Aorta (tissue), 5 donors: ENCODE data around the gene NMBR. TPM values are rescaled to one million over a fixed set of nuclear protein-coding genes. Genes with fewer than 3 reads are reported as not detected.
"Not testable (repeated sequence)": the region's sequence is repeated elsewhere in the genome, so short reads cannot be mapped to it uniquely, and the experiment has no call there.

Experiments
- ATAC-seq: fragments of 200-7000 bp; cut with Tn5 transposase; one replicate; pipeline ENCODE4 v1.9.1; 2022; ENCODE audit warnings: moderate library complexity; ENCODE audit not compliant: low FRiP score
- DNase-seq, 2 donors: peaks; one replicate each; pipeline ENCODE4 v3.0.0-alpha.2; 2020
- H3K27ac ChIP-seq, 2 donors: one replicate each; pipeline ENCODE4 v1.5.1; 2013; ENCODE audit warnings: low read length in 2 of 2, mild to moderate bottlenecking in 2 of 2, moderate library complexity in 2 of 2, control low read depth in 1 of 2, inconsistent platforms in 1 of 2, low read depth in 1 of 2
- H3K27me3 ChIP-seq, 2 donors: one replicate each; pipeline ENCODE4 v1.6.1; 2013; ENCODE audit warnings: control low read depth in 1 of 2, low read length in 1 of 2, mild to moderate bottlenecking in 1 of 2, moderate library complexity in 1 of 2; ENCODE audit not compliant: insufficient read depth in 2 of 2, control insufficient read depth in 1 of 2
- H3K36me3 ChIP-seq, 2 donors: one replicate each; pipeline ENCODE4 v1.6.1; 2013; ENCODE audit warnings: control low read depth in 1 of 2, low read length in 1 of 2, mild to moderate bottlenecking in 1 of 2; ENCODE audit not compliant: insufficient read depth in 2 of 2, control insufficient read depth in 1 of 2
- H3K4me1 ChIP-seq, 2 donors: one replicate each; pipeline ENCODE4 v1.6.1; 2013; ENCODE audit warnings: low read length in 2 of 2, control low read depth in 1 of 2, mild to moderate bottlenecking in 1 of 2, moderate library complexity in 1 of 2; ENCODE audit not compliant: insufficient read depth in 2 of 2, control insufficient read depth in 1 of 2
- H3K4me3 ChIP-seq, 2 donors: one replicate each; pipeline ENCODE4 v1.5.1; 2013; ENCODE audit warnings: low read length in 2 of 2, control low read depth in 1 of 2, mild to moderate bottlenecking in 1 of 2
- H3K9me3 ChIP-seq: one replicate; pipeline ENCODE4 v1.6.1; 2013; ENCODE audit warnings: mild to moderate bottlenecking, low read length; ENCODE audit not compliant: control insufficient read depth
- WGBS, 2 donors: extraction: QIAGEN DNeasy Blood & Tissue Kit; methylation state at CpG; one replicate each; pipeline ENCODE4 v1.1.7; 2013; 5-methylcytosine and 5-hydroxymethylcytosine counted together
- intact Hi-C, 2 donors: fragments of 100-400 bp; cut with DNase I; formaldehyde crosslinking; loops; one replicate each; pipeline versions ENCODE4 v1.14.2 to v1.15.0; 2022
- polyA plus RNA-seq, 2 donors: library from polyadenylated mRNA; stranded (reverse); fragments of 200-250 nt; gene quantifications; one replicate each; pipeline ENCODE4 v1.2.3, GENCODE V29; 2013
- total RNA-seq, 2 donors: library from RNA; stranded (reverse); fragmentation: NEBNext Ultra II Directional; extraction: Animal tissue kit (Norgen Biotek cat#: 25700); gene quantifications; one replicate each; pipeline ENCODE4 v1.2.1, GENCODE V29; 2021
- donor health status: healthy with polysubstance abuse.
- donor health status: Bipolar disorder and iron deficiency.
- donor health status: DM: no; HTN: no; CAD: no.
- donor health status: DM: no; HTN: no; CAD: no.
- donor health status: DM: yes; HTN: yes; CAD: no.

Gene NMBR
- total and polyA plus RNA-seq, 4 donors: 0.45 TPM; not detected in 3

DNA sequence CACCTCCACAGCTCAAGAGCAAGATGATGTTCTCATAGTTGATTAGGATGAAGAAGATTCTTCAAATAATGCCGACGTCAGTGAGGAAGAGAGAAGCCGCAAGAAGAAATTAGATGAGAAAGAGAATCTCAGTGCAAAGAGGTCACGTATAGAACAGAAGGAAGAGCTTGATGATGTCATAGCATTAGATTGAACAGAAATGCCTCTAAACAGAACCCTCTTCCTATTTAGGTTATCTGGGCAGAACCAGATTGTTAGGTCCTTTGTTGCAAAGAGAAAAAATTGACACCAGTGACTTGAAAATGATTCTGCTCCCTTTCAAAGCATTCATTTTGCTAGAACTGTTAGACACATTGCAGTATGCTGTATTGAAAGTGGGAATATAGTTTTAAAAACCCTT, 84.1 kb downstream of the NMBR start:
- 85 to 86% methylated on average over 4 of the region's 4 CpGs for WGBS, 2 donors
- DNase-seq, H3K27ac ChIP-seq, ATAC-seq, H3K36me3 ChIP-seq, H3K27me3 ChIP-seq, H3K4me1 ChIP-seq, H3K4me3 ChIP-seq, H3K9me3 ChIP-seq, intact Hi-C loops: not testable (repeated sequence)

DNA sequence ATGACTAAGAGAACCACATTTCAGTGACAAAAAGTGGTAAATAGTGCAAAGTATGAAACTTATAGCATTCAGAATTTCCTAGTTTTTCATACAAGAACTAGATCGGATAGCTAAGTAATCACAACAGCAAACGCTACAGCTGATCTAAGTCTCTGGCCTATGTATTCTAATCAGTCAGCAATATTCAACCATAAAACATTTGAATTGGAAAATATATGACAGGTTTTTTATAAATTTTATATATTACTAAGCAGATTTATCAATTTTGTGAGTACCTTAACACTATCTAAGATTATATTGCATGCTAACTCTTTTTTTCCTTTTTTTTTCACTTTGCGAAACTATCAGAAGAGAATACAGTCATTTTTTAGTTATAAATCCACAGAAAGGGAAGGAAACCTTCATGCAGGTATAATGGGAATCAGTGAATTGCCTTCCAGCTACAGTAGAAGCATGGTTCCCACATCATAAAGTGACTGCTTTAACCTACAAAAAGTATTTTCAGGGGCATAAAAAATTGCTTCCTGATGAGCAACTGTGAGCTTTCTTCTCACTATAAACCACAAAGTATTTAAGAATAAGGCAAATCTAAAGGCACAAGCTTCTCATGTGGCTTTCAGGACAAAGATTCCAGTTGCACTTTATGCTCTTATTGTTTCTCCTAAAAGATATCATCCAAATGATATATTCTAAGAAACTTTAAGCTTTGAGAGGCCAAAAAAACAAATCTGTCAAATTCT, 88.2 kb downstream of the NMBR start:
- no peaks in the 10 kb centered on the region for H3K36me3 ChIP-seq
- H3K27ac ChIP-seq: no peak overlapping the region
- ATAC-seq (no peak), DNase-seq (no peak)
- H3K4me1 ChIP-seq: no peaks in the 10 kb centered on the region
- H3K4me3 ChIP-seq: no peak overlapping the region
- intact Hi-C loops: no loop called here
- 70 to 71% methylated on average over 3 of the region's 3 CpGs for WGBS, 2 donors
- H3K27me3 ChIP-seq: no peaks in the 10 kb centered on the region
- no peaks in the 10 kb centered on the region for H3K9me3 ChIP-seq

DNA sequence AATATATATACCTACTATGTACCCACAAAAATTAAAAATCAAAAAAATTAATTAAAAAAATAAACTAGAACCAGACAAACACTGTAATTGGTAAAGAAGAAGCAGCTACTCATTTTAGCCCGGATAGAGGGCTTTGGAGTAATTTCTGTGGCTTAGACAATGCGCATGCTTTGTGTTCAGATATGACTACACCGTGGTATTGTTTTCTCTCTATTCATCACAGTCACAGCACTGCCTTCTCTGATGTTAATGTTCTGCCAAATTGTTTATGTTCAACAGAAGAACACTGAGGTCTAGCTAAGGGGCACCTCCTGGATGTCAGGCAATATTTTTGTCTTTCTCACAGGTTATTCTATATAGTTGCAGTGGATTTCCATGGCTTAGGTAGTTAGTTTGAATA, 91.7 kb downstream of the NMBR start:
- H3K4me1 ChIP-seq: no peaks in the 10 kb centered on the region
- WGBS, 2 donors: 63 to 69% methylated on average over 3 of the region's 3 CpGs
- no peak overlapping the region for H3K4me3 ChIP-seq
- no peaks in the 10 kb centered on the region for H3K9me3 ChIP-seq
- ATAC-seq (no peak), DNase-seq (no peak)
- no peaks in the 10 kb centered on the region for H3K36me3 ChIP-seq
- no peak overlapping the region for H3K27ac ChIP-seq
- no peaks in the 10 kb centered on the region for H3K27me3 ChIP-seq
- intact Hi-C loops: no loop called here

DNA sequence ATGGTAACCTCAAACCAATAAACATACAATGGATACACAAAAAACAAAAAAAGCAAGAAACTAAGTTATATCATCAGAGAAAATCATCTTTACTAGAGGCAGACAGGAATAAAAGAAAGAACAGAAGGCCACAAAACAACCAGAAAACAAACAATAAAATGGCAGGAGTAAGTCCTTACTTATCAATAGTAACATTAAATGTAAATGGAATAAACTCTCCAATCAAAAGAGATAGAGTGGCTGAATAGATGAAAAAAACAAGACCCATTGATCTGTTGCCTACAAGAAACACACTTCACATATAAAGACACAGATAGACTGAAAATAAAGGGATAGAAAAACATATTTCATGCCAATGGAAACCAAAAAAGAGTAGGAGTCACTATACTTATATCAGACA, 95.5 kb downstream of the NMBR start:
- Histone ChIP-seq H3K27ac (no peak overlapping the region), H3K9me3 (no peaks in the 10 kb centered on the region), H3K4me3 (no peak overlapping the region), H3K36me3 (no peaks in the 10 kb centered on the region), H3K4me1 (no peaks in the 10 kb centered on the region), H3K27me3 (no peaks in the 10 kb centered on the region)
- ATAC-seq: no peak
- intact Hi-C loops: no loop called here
- no peak for DNase-seq

DNA sequence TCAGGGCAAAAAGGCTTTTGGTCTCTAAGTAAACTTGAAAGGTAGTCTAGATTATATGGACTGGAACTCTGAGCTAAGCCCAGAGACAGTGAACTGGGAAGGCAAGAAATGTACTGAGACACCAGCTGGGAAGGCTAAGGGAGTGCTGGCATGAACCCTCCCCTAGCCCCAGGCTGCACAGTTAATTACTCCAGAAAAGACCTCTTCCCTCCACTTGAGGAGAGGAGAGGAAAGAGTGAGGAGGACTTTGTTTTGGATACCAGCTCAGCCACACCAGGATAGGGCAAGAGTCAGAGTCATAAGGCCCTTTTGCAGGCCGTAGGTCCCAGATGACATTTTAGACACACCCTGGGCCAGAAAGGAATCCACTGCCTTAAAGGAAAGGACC, 98.3 kb downstream of the NMBR start:
- intact Hi-C loops: no loop called here
- Histone ChIP-seq H3K4me3 (no peak overlapping the region), H3K27me3 (no peaks in the 10 kb centered on the region), H3K4me1 (no peaks in the 10 kb centered on the region), H3K9me3 (no peaks in the 10 kb centered on the region), H3K27ac (no peak overlapping the region), H3K36me3 (no peaks in the 10 kb centered on the region)
- DNase-seq (no peak), ATAC-seq (no peak)
- 78 to 88% methylated on average over 1 of the region's 1 CpG for WGBS, 2 donors

DNA sequence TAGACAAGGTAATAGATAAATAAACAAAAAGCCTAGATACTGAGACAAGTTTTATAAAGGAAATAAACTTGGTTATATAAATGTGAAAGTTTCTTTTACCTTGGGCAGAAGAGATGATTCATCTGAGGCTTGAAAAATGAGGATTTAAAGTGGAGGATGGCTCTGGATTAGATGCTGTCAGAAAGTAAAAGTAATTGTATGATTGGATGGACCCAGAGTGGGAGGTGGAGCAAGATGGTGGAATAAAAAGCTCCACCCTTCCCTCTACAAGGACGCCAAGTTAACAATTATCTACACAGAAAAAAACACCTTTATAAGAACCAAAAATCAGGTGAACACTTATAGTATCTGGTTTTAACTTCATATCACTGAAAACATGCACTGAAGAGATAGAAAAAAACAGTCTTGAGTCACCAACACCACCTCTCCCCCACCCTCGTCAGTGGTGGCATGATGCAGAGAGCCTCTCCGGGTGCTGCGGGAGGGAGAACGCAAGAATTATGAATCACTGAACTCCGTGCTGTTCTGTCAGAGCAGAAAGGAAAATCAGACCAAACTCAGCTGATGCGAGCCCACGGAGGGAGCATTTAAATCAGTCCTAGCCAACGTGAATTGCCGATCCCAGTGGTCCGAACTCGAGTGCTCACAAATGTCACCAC, 98.9 kb downstream of the NMBR start:
- Histone ChIP-seq H3K27me3 (no peaks in the 10 kb centered on the region), H3K4me3 (no peak overlapping the region), H3K9me3 (no peaks in the 10 kb centered on the region), H3K4me1 (no peaks in the 10 kb centered on the region), H3K27ac (no peak overlapping the region), H3K36me3 (no peaks in the 10 kb centered on the region)
- DNase-seq (peak in 1 of 2 donors; percentile 28), ATAC-seq (no peak)
- intact Hi-C loops: no loop called here
- 88 to 90% methylated on average over 12 of the region's 12 CpGs for WGBS, 2 donors

DNA sequence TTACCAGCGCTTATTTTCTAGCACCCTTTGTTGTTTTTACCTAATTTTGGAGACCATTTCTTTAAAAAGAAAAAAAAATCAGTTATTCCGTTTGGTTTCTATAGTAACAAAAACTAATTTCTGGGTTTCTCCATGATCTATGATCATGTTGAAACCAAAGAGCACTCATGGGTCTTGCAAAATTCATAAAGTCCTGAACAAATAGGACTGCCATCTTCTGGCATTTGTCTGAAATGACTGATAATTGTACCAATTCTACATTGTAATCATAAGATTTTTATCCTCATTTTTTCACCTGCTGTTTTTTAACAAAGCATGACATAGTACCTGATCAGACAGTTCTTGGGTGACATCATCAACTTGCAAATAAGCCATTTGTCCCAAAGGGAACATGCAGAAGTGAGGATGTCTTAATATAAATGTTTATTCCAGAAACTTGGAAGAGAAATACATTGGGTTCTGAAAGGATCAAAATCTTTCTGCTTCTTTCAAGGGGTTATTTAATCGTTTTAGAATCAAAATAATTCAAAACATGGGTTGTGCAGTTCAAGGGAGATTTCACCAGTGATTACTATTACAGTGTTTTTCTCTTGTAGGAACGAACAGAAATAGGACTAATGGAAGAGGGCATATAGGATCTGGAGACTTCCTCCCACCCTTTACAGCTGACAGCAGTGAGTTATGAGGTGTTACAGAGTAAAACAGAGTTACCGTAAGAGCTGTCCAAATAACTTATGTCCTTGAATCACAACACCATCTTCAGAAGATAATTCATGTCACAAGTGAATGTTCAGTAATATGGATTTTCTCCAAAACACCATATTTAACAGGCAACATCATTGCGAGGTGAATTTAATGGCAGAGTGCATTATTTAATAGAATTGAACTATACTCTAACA, 101.3 kb downstream of the NMBR start:
- 23 to 27% methylated on average over 6 of the region's 6 CpGs for WGBS, 2 donors
- Histone ChIP-seq H3K27ac (no peak overlapping the region), H3K9me3 (no peaks in the 10 kb centered on the region), H3K4me3 (no peak overlapping the region), H3K4me1 (no peaks in the 10 kb centered on the region), H3K36me3 (no peaks in the 10 kb centered on the region), H3K27me3 (no peaks in the 10 kb centered on the region)
- intact Hi-C loops: no loop called here
- DNase-seq: no peak
- no peak for ATAC-seq

DNA sequence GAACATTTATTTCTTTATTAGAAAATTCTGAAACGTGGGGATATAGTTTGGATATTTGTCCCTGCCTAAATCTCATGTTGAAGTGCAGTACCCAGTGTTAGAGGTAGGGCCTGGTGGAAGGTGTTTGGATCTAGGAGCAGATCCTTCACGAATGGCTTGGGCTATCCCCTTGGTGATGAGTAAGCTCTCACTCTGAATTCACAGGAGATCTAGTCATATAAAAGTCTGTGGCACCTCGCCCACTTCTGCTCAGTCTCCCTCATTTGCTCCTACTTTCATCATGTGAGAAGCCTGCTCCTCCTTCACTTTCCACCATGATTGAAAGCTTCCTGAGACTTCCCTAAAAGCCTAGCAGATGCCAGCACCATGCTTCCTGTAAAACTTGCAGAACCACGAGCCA, 111.0 kb downstream of the NMBR start:
- H3K27ac ChIP-seq: no peak overlapping the region
- DNase-seq: no peak
- H3K4me1 ChIP-seq: no peaks in the 10 kb centered on the region
- no peaks in the 10 kb centered on the region for H3K27me3 ChIP-seq
- 81 to 88% methylated on average over 4 of the region's 4 CpGs for WGBS, 2 donors
- H3K9me3 ChIP-seq: peaks cover 3% of the 10 kb centered on the region
- no peaks in the 10 kb centered on the region for H3K36me3 ChIP-seq
- no peak for ATAC-seq
- H3K4me3 ChIP-seq: no peak overlapping the region
- intact Hi-C loops: no loop called here
